22Rv1 (cell line): ENCODE data around the gene TSACC.

Experiments
- ZFX ChIP-seq: fragments of 450-650 bp; IDR thresholded peaks from 2 replicates; pipeline ENCODE4 v1.6.1; 2017; ENCODE audit warnings: antibody characterized with exemption, borderline replicate concordance
- TF ChIP-seq, protein P1 (sequence below): fragments of 450-650 bp; IDR thresholded peaks from 2 replicates; pipeline ENCODE4 v1.5.1; 2017; ENCODE audit warnings: mild to moderate bottlenecking

DNA sequence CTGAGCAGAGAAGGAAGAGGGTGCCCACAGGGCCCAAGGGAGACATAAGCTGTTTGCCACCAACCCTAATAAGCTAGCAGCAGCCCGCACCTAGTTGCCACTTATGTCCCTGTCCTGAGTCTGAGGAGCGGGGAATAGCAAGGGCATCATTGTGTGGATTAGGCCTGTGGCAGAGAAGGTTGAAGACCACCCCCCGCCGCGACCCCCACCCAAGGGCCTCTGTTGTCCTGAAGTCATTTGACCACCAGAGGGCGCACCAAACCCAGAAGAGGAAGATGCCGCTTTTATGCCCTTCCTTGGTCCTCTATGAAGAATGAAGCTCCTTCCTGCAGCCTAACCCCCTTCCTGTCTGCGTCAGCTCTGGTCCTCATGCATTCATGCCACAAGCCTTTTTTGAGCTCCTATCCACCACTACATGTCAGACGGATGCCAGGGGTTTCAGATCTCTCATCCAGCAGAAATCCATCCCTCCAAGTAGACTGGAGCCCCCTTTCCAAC lies 47.3 kb downstream of the TSACC start:
- TF ChIP-seq, protein P1, sequence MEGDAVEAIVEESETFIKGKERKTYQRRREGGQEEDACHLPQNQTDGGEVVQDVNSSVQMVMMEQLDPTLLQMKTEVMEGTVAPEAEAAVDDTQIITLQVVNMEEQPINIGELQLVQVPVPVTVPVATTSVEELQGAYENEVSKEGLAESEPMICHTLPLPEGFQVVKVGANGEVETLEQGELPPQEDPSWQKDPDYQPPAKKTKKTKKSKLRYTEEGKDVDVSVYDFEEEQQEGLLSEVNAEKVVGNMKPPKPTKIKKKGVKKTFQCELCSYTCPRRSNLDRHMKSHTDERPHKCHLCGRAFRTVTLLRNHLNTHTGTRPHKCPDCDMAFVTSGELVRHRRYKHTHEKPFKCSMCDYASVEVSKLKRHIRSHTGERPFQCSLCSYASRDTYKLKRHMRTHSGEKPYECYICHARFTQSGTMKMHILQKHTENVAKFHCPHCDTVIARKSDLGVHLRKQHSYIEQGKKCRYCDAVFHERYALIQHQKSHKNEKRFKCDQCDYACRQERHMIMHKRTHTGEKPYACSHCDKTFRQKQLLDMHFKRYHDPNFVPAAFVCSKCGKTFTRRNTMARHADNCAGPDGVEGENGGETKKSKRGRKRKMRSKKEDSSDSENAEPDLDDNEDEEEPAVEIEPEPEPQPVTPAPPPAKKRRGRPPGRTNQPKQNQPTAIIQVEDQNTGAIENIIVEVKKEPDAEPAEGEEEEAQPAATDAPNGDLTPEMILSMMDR: peak; percentile 95
- no peak for TF ChIP-seq ZFX
